Measurements from ENCODE around the gene CCDC63. TPM values are rescaled to one million over a fixed set of nuclear protein-coding genes. Genes with fewer than 3 reads are reported as not detected.
"Not testable (repeated sequence)": the region's sequence is repeated elsewhere in the genome, so short reads cannot be mapped to it uniquely, and the experiment has no call there.

CCDC63 gene
- total RNA-seq, 4 donors from 2014 or later: not detected

- no peak for TF ChIP-seq CTCF (IDR thresholded peaks at IDR 0.05)
- TF ChIP-seq POLR2A (IDR thresholded peaks at IDR 0.05): no peak
Observed at GRCh38 chr12:110940933-110941332, 94.1 kb downstream of the CCDC63 start.

GRCh38 chr12:110941391-110941790 is 94.6 kb downstream of the CCDC63 start:
- Histone ChIP-seq H3K4me1 (no peaks in the 10 kb centered on the region), H3K36me3 (no peaks in the 10 kb centered on the region), H3K9me3 (no peaks in the 10 kb centered on the region), H3K27ac (no peak overlapping the region), H3K4me3 (no peak overlapping the region), H3K27me3 (peaks cover 0 to 3% of the 10 kb centered on the region in 2 donors)
- TF ChIP-seq CTCF (IDR thresholded peaks at IDR 0.05) (no peak), POLR2A (IDR thresholded peaks at IDR 0.05) (no peak)
- no peak for DNase-seq
- intact Hi-C loops (cut with DNase I; ENCODE audit: low total_unique reads): no loop called here

More at GRCh38 chr12:110940933-110941332, 94.1 kb downstream of the CCDC63 start:
- Histone ChIP-seq H3K36me3 (no peaks in the 10 kb centered on the region), H3K4me3 (no peak overlapping the region), H3K27ac (no peak overlapping the region), H3K4me1 (no peaks in the 10 kb centered on the region), H3K9me3 (no peaks in the 10 kb centered on the region), H3K27me3 (peaks cover 0 to 3% of the 10 kb centered on the region in 2 donors)
- intact Hi-C loops (cut with DNase I; ENCODE audit: low total_unique reads): no loop called here
- no peak for DNase-seq

GRCh38 chr12:110943373-110943772 is 96.6 kb downstream of the CCDC63 start:
- Histone ChIP-seq H3K27ac (no peak overlapping the region), H3K4me3 (no peak overlapping the region), H3K27me3 (no peaks in the 10 kb centered on the region), H3K36me3 (no peaks in the 10 kb centered on the region), H3K9me3 (no peaks in the 10 kb centered on the region), H3K4me1 (no peaks in the 10 kb centered on the region)
- TF ChIP-seq CTCF (IDR thresholded peaks at IDR 0.05) (no peak), POLR2A (IDR thresholded peaks at IDR 0.05) (no peak)
- no peak for DNase-seq
- intact Hi-C loops (cut with DNase I; ENCODE audit: low total_unique reads): no loop called here

GRCh38 chr12:110948041-110948440 is 101.3 kb downstream of the CCDC63 start:
- DNase-seq: no peak
- H3K27ac ChIP-seq: no peak overlapping the region
- no peak for TF ChIP-seq POLR2A (IDR thresholded peaks at IDR 0.05)
- no peak for TF ChIP-seq CTCF (IDR thresholded peaks at IDR 0.05)
- no peaks in the 10 kb centered on the region for H3K4me1 ChIP-seq
- intact Hi-C loops (cut with DNase I; ENCODE audit: low total_unique reads): no loop called here
- H3K4me3 ChIP-seq: no peak overlapping the region
- no peaks in the 10 kb centered on the region for H3K27me3 ChIP-seq
- no peaks in the 10 kb centered on the region for H3K9me3 ChIP-seq
- no peaks in the 10 kb centered on the region for H3K36me3 ChIP-seq

DNA sequence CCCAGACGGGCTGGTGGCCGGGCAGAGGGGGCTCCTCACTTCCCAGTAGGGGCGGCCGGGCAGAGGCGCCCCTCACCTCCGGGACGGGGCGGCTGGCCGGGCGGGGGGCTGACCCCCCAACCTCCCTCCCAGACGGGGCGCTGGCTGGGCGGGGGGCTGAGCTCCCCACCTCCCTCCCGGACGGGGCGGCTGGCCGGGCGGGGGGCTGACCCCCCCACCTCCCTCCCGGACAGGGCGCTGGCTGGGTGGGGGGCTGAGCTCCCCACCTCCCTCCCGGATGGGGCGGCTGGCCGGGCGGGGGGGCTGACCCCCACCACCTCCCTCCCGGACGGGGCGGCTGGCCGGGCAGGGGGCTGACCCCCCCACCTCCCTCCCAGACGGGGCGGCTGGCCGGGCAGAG is 103.7 kb downstream of the CCDC63 start:
- H3K9me3 ChIP-seq; H3K4me3 ChIP-seq; H3K27ac ChIP-seq; intact Hi-C loops (cut with DNase I; ENCODE audit: low total_unique reads); H3K36me3 ChIP-seq; H3K27me3 ChIP-seq; H3K4me1 ChIP-seq; DNase-seq: not testable (repeated sequence)

DNA sequence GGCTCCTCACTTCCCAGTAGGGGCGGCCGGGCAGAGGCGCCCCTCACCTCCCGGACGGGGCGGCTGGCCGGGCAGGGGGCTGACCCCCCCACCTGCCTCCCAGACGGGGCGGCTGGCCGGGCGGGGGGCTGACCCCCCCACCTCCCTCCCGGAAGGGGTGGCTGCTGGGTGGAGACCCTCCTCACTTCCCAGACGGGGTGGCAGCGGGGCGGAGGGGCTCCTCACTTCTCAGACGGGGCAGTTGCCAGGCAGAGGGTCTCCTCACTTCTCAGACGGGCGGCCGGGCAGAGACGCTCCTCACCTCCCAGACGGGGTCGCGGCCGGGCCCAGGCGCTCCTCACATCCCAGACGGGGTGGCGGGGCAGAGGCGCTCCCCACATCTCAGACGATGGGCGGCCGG is 104.1 kb downstream of the CCDC63 start:
- H3K27ac ChIP-seq; H3K36me3 ChIP-seq; H3K4me1 ChIP-seq; DNase-seq; H3K9me3 ChIP-seq; H3K4me3 ChIP-seq; intact Hi-C loops (cut with DNase I; ENCODE audit: low total_unique reads); H3K27me3 ChIP-seq: not testable (repeated sequence)

Other genes starting within 250 kb of the CCDC63 start
- gene TCTN1, start 232.9 kb upstream of the CCDC63 start, total RNA-seq: 10 to 100 TPM; 40.0 to 61.8 (median 49.9) TPM
- gene HVCN1, start 157.9 kb upstream of the CCDC63 start, total RNA-seq: 10 to 100 TPM in 3 of 4 donors, 1 to 10 TPM in 1; 3.8 to 18.1 (median 14.0) TPM
- gene PPP1CC, start 104.1 kb upstream of the CCDC63 start, total RNA-seq: 100 to 1,000 TPM; 110 to 224 (median 134) TPM
- 1 to 10 TPM in 1 of 4 donors, not detected in 3; 2.7 TPM for gene MYL2, start 73.6 kb downstream of the CCDC63 start, total RNA-seq
- 1 to 10 TPM in 1 of 4 donors, under 1 TPM in 1, not detected in 2; 0.91 to 2.6 TPM for gene CUX2, start 187.2 kb downstream of the CCDC63 start, total RNA-seq